ENCODE results near the gene EPX.
A peak's percentile ranks its signal among the peaks of the same experiment; 100 is the strongest.

The EPX gene

GRCh38 chr17:58189436-58190146 lies 2.9 kb upstream of the EPX start:
- Histone ChIP-seq H3K79me1 (replicated peaks; ENCODE audit: low read length, poor library complexity, severe bottlenecking) (no peaks in the 10 kb centered on the region), H2BK12ac (ENCODE audit: low read length in 2 of 2) (no peak overlapping the region), H3K4me3 (ENCODE audit: insufficient read depth in 1 of 2, low read depth in 1 of 2, low read length in 2 of 2) (peak overlapping the region in 1 of 2 experiments; percentile 51), H2AFZ (ENCODE audit: low read depth, low read length) (no peak overlapping the region), H3K23ac (ENCODE audit: low read length in 2 of 2) (no peak overlapping the region), H3K9ac (ENCODE audit: low read length) (no peak overlapping the region), H3K4ac (ENCODE audit: low read depth in 1 of 2, low read length in 2 of 2) (no peak overlapping the region), H4K91ac (ENCODE audit: low read length) (no peak overlapping the region), H4K8ac (ENCODE audit: low read length) (no peak overlapping the region), H3K14ac (ENCODE audit: low read length in 2 of 2) (no peak overlapping the region), H3K9me3 (ENCODE audit: control insufficient read depth, low read length) (no peaks in the 10 kb centered on the region), H2BK5ac (ENCODE audit: low read depth, low read length, poor library complexity, severe bottlenecking) (no peak overlapping the region), H3K36me3 (ENCODE audit: control insufficient read depth in 1 of 2, insufficient read depth in 2 of 2, low read depth in 1 of 2, low read length in 2 of 2) (no peaks in the 10 kb centered on the region), H3K18ac (ENCODE audit: low read depth in 1 of 2, low read length in 2 of 2) (no peak overlapping the region), H3K27ac (ENCODE audit: low read length, poor library complexity, severe bottlenecking) (no peak overlapping the region), H2BK15ac (ENCODE audit: low read depth, poor library complexity, severe bottlenecking) (no peak overlapping the region), H3K4me1 (ENCODE audit: control insufficient read depth, insufficient read depth, low read depth, low read length) (no peaks in the 10 kb centered on the region), H2BK120ac (ENCODE audit: low read depth, low read length) (no peak overlapping the region), H3K4me2 (ENCODE audit: low read length, poor library complexity, severe bottlenecking) (no peak overlapping the region), H2AK5ac (ENCODE audit: low read length, severe bottlenecking) (no peak overlapping the region), H3K27me3 (ENCODE audit: control insufficient read depth in 1 of 2, insufficient read depth in 1 of 2, low read length in 2 of 2) (peaks cover 43 to 75% of the 10 kb centered on the region in 2 experiments)
- WGBS = 76% methylated on average over 11 of the region's 11 CpGs
- DNase-seq = peak; percentile 45

GRCh38 chr17:58191241-58191896 lies 1.2 kb upstream of the EPX start:
- no peaks in the 10 kb centered on the region for H3K79me1 ChIP-seq (replicated peaks; ENCODE audit: low read length, poor library complexity, severe bottlenecking)
- no peaks in the 10 kb centered on the region for H3K36me3 ChIP-seq (ENCODE audit: control insufficient read depth in 1 of 2, insufficient read depth in 2 of 2, low read depth in 1 of 2, low read length in 2 of 2)
- no peaks in the 10 kb centered on the region for H3K4me1 ChIP-seq (ENCODE audit: control insufficient read depth, insufficient read depth, low read depth, low read length)
- H3K27ac ChIP-seq (ENCODE audit: low read length, poor library complexity, severe bottlenecking) = no peak overlapping the region
- H3K4me3 ChIP-seq (ENCODE audit: insufficient read depth in 1 of 2, low read depth in 1 of 2, low read length in 2 of 2) = no peak overlapping the region
- H3K9me3 ChIP-seq (ENCODE audit: control insufficient read depth, low read length) = no peaks in the 10 kb centered on the region
- H4K91ac ChIP-seq (ENCODE audit: low read length) = no peak overlapping the region
- H3K4me2 ChIP-seq (ENCODE audit: low read length, poor library complexity, severe bottlenecking) = no peak overlapping the region
- H3K27me3 ChIP-seq (ENCODE audit: control insufficient read depth in 1 of 2, insufficient read depth in 1 of 2, low read length in 2 of 2) = peaks cover 45 to 72% of the 10 kb centered on the region in 2 experiments
- no peak overlapping the region for H2BK5ac ChIP-seq (ENCODE audit: low read depth, low read length, poor library complexity, severe bottlenecking)
- H4K8ac ChIP-seq (ENCODE audit: low read length) = no peak overlapping the region
- H2AK5ac ChIP-seq (ENCODE audit: low read length, severe bottlenecking) = no peak overlapping the region
- H3K9ac ChIP-seq (ENCODE audit: low read length) = no peak overlapping the region
- WGBS = 36% methylated on average over 14 of the region's 14 CpGs
- no peak overlapping the region for H2BK12ac ChIP-seq (ENCODE audit: low read length in 2 of 2)
- no peak overlapping the region for H2BK120ac ChIP-seq (ENCODE audit: low read depth, low read length)
- H3K23ac ChIP-seq (ENCODE audit: low read length in 2 of 2) = no peak overlapping the region
- DNase-seq = no peak
- no peak overlapping the region for H2BK15ac ChIP-seq (ENCODE audit: low read depth, poor library complexity, severe bottlenecking)
- no peak overlapping the region for H3K4ac ChIP-seq (ENCODE audit: low read depth in 1 of 2, low read length in 2 of 2)
- H3K14ac ChIP-seq (ENCODE audit: low read length in 2 of 2) = no peak overlapping the region
- H2AFZ ChIP-seq (ENCODE audit: low read depth, low read length) = no peak overlapping the region
- H3K18ac ChIP-seq (ENCODE audit: low read depth in 1 of 2, low read length in 2 of 2) = no peak overlapping the region

- no peaks in the 10 kb centered on the region for H3K9me3 ChIP-seq (ENCODE audit: control insufficient read depth, low read length)
- DNase-seq = no peak
- H3K9ac ChIP-seq (ENCODE audit: low read length) = no peak overlapping the region
- no peak overlapping the region for H2BK5ac ChIP-seq (ENCODE audit: low read depth, low read length, poor library complexity, severe bottlenecking)
- no peak overlapping the region for H3K4ac ChIP-seq (ENCODE audit: low read depth in 1 of 2, low read length in 2 of 2)
- no peaks in the 10 kb centered on the region for H3K36me3 ChIP-seq (ENCODE audit: control insufficient read depth in 1 of 2, insufficient read depth in 2 of 2, low read depth in 1 of 2, low read length in 2 of 2)
- no peak overlapping the region for H2AK5ac ChIP-seq (ENCODE audit: low read length, severe bottlenecking)
- H3K4me1 ChIP-seq (ENCODE audit: control insufficient read depth, insufficient read depth, low read depth, low read length) = no peaks in the 10 kb centered on the region
- no peak overlapping the region for H2BK12ac ChIP-seq (ENCODE audit: low read length in 2 of 2)
- H3K23ac ChIP-seq (ENCODE audit: low read length in 2 of 2) = no peak overlapping the region
- H3K27me3 ChIP-seq (ENCODE audit: control insufficient read depth in 1 of 2, insufficient read depth in 1 of 2, low read length in 2 of 2) = peaks cover 48 to 74% of the 10 kb centered on the region in 2 experiments
- H3K27ac ChIP-seq (ENCODE audit: low read length, poor library complexity, severe bottlenecking) = no peak overlapping the region
- H4K8ac ChIP-seq (ENCODE audit: low read length) = no peak overlapping the region
- H3K14ac ChIP-seq (ENCODE audit: low read length in 2 of 2) = no peak overlapping the region
- H2BK15ac ChIP-seq (ENCODE audit: low read depth, poor library complexity, severe bottlenecking) = no peak overlapping the region
- no peak overlapping the region for H3K4me2 ChIP-seq (ENCODE audit: low read length, poor library complexity, severe bottlenecking)
- H2AFZ ChIP-seq (ENCODE audit: low read depth, low read length) = no peak overlapping the region
- H4K91ac ChIP-seq (ENCODE audit: low read length) = no peak overlapping the region
- H3K18ac ChIP-seq (ENCODE audit: low read depth in 1 of 2, low read length in 2 of 2) = no peak overlapping the region
- H2BK120ac ChIP-seq (ENCODE audit: low read depth, low read length) = no peak overlapping the region
- no peak overlapping the region for H3K4me3 ChIP-seq (ENCODE audit: insufficient read depth in 1 of 2, low read depth in 1 of 2, low read length in 2 of 2)
- WGBS = 90% methylated on average over 18 of the region's 18 CpGs
- H3K79me1 ChIP-seq (replicated peaks; ENCODE audit: low read length, poor library complexity, severe bottlenecking) = no peaks in the 10 kb centered on the region
Observed at GRCh38 chr17:58193641-58194255, 1.2 kb downstream of the EPX start.

DNA sequence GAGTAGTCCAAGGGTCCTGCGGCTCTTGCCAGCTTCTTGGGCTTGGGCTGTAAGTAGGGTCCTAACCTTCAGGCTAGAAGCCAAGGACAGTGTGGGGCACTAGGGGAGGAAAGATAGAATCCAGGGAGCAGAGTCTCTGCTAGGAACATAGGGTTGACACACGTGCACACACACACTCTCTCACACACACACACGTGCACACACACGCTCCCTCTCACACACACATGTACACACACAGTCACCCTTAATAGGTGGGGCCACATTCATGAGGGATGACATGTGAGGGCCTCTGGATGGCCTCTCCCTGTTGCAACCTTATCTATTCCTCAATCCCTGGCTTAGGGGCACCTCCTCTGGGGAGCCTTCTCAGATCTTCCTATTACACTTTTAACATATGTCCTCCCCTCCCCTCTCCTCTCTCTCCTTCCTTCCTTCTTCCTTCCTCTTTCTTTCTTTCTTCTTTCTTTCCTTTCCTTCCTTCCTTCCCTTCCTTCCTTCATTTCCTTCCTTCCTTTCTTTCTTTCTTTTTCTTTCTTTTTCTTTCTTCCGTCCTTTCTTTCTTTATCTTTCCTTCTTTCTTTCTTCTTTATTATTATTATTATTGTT lies 3.1 kb downstream of the EPX start:
- Histone ChIP-seq H3K4me3 (ENCODE audit: insufficient read depth in 1 of 2, low read depth in 1 of 2, low read length in 2 of 2) (no peak overlapping the region), H3K4ac (ENCODE audit: low read depth in 1 of 2, low read length in 2 of 2) (no peak overlapping the region), H2AFZ (ENCODE audit: low read depth, low read length) (no peak overlapping the region), H3K9ac (ENCODE audit: low read length) (no peak overlapping the region), H2BK5ac (ENCODE audit: low read depth, low read length, poor library complexity, severe bottlenecking) (no peak overlapping the region), H4K8ac (ENCODE audit: low read length) (no peak overlapping the region), H2BK12ac (ENCODE audit: low read length in 2 of 2) (no peak overlapping the region), H3K27ac (ENCODE audit: low read length, poor library complexity, severe bottlenecking) (no peak overlapping the region), H2BK15ac (ENCODE audit: low read depth, poor library complexity, severe bottlenecking) (no peak overlapping the region), H3K4me2 (ENCODE audit: low read length, poor library complexity, severe bottlenecking) (no peak overlapping the region), H4K91ac (ENCODE audit: low read length) (no peak overlapping the region), H3K79me1 (replicated peaks; ENCODE audit: low read length, poor library complexity, severe bottlenecking) (no peaks in the 10 kb centered on the region), H3K4me1 (ENCODE audit: control insufficient read depth, insufficient read depth, low read depth, low read length) (no peaks in the 10 kb centered on the region), H3K14ac (ENCODE audit: low read length in 2 of 2) (no peak overlapping the region), H2AK5ac (ENCODE audit: low read length, severe bottlenecking) (no peak overlapping the region), H3K23ac (ENCODE audit: low read length in 2 of 2) (no peak overlapping the region), H3K9me3 (ENCODE audit: control insufficient read depth, low read length) (no peaks in the 10 kb centered on the region), H3K36me3 (ENCODE audit: control insufficient read depth in 1 of 2, insufficient read depth in 2 of 2, low read depth in 1 of 2, low read length in 2 of 2) (no peaks in the 10 kb centered on the region), H3K27me3 (ENCODE audit: control insufficient read depth in 1 of 2, insufficient read depth in 1 of 2, low read length in 2 of 2) (peaks cover 54 to 92% of the 10 kb centered on the region in 2 experiments), H2BK120ac (ENCODE audit: low read depth, low read length) (no peak overlapping the region), H3K18ac (ENCODE audit: low read depth in 1 of 2, low read length in 2 of 2) (no peak overlapping the region)
- 83% methylated on average over 3 of the region's 5 CpGs for WGBS
- DNase-seq = no peak

All from mesenchymal stem cell (in vitro differentiated cells and primary cell).